Keratinocyte (primary cell): ENCODE results near the gene SSC4D. TPM values are rescaled to one million over a fixed set of nuclear protein-coding genes. Genes with fewer than 3 reads are reported as not detected.
A peak's percentile ranks its signal among the peaks of the same experiment; 100 is the strongest.

ENCODE experiments used
- DNase-seq: peaks from one replicate; pipeline ENCODE4 v3.0.0-alpha.2; 2011; ENCODE audit warnings: low read depth, missing footprints, low spot score
- FAIRE-seq: peaks from 2 replicates; lab custom pipeline; 2011; peaks lifted over from hg19 to GRCh38; lab: Jason Lieb, UNC
- H2AFZ ChIP-seq: 2 replicates; pipeline ENCODE4 v1.6.0; 2012; ENCODE audit warnings: low read length, control low read depth, inconsistent platforms; ENCODE audit not compliant: control insufficient read depth
- H3K27ac ChIP-seq: 2 replicates; pipeline ENCODE4 v1.5.1; 2011; ENCODE audit warnings: low read length; ENCODE audit not compliant: control insufficient read depth, insufficient read depth
- H3K27me3 ChIP-seq: 3 replicates; pipeline ENCODE4 v1.6.0; 2011; ENCODE audit warnings: low read length; ENCODE audit not compliant: control insufficient read depth, insufficient read depth; ENCODE audit errors: extremely low read depth
- H3K36me3 ChIP-seq, 2 experiments: 2 replicates in 1 of 2; 3 replicates in 1 of 2; pipeline ENCODE4 v1.5.1; 2011; ENCODE audit warnings: low read length in 2 of 2, mild to moderate bottlenecking in 1 of 2; ENCODE audit not compliant: control insufficient read depth in 2 of 2, insufficient read depth in 2 of 2; ENCODE audit errors: extremely low read depth in 1 of 2
- H3K4me1 ChIP-seq: 3 replicates; pipeline ENCODE4 v1.5.1; 2011; ENCODE audit warnings: low read length; ENCODE audit not compliant: control insufficient read depth, insufficient read depth; ENCODE audit errors: extremely low read depth
- H3K4me2 ChIP-seq: 3 replicates; pipeline ENCODE4 v1.6.0; 2011; ENCODE audit warnings: low read depth, low read length; ENCODE audit not compliant: control insufficient read depth, insufficient read depth; ENCODE audit errors: extremely low read depth
- H3K4me3 ChIP-seq, 3 experiments: fragments of 200-600 bp in 1 of 3; sonication (generic) in 1 of 3; 2 replicates in 2 of 3; 3 replicates in 1 of 3; pipeline ENCODE4 v1.5.1; 2011 to 2016; ENCODE audit warnings: low read length in 3 of 3, mild to moderate bottlenecking in 3 of 3, control low read depth in 2 of 3, inconsistent platforms in 1 of 3, low read depth in 1 of 3, mixed read lengths in 1 of 3, mixed run types in 1 of 3, moderate library complexity in 1 of 3; ENCODE audit not compliant: control insufficient read depth in 2 of 3, insufficient read depth in 2 of 3; ENCODE audit errors: extremely low read depth in 1 of 3
- H3K79me2 ChIP-seq: 2 replicates; pipeline ENCODE4 v1.6.0; 2012; ENCODE audit warnings: low read length; ENCODE audit not compliant: control insufficient read depth, insufficient read depth
- H3K9ac ChIP-seq: 3 replicates; pipeline ENCODE4 v1.6.0; 2011; ENCODE audit warnings: low read length; ENCODE audit not compliant: control insufficient read depth, insufficient read depth; ENCODE audit errors: extremely low read depth
- H3K9me1 ChIP-seq: 3 replicates; pipeline ENCODE4 v1.6.0; 2011; ENCODE audit warnings: low read length; ENCODE audit not compliant: control insufficient read depth, insufficient read depth; ENCODE audit errors: extremely low read depth
- H3K9me3 ChIP-seq: 2 replicates; pipeline ENCODE4 v1.5.1; 2012; ENCODE audit warnings: low read depth, low read length; ENCODE audit not compliant: control insufficient read depth
- H4K20me1 ChIP-seq: 3 replicates; pipeline ENCODE4 v1.6.0; 2011; ENCODE audit warnings: low read length; ENCODE audit not compliant: control insufficient read depth, insufficient read depth; ENCODE audit errors: extremely low read depth
- CTCF ChIP-seq, 3 experiments: IDR thresholded peaks in 1 of 3; conservative IDR thresholded peaks in 1 of 3; optimal IDR thresholded peaks in 1 of 3; 2 replicates in 2 of 3; 3 replicates in 1 of 3; pipeline versions ENCODE3 to v1.5.1; 2011; ENCODE audit warnings: low read length in 3 of 3, mild to moderate bottlenecking in 3 of 3, moderate library complexity in 2 of 3, control low read depth in 1 of 3, inconsistent platforms in 1 of 3; ENCODE audit not compliant: insufficient read depth in 2 of 3; ENCODE audit errors: extremely low read depth in 1 of 3
- EZH2 ChIP-seq: IDR thresholded peaks from one replicate; pipeline ENCODE4 v1.6.1; 2012; ENCODE audit warnings: inconsistent platforms, mild to moderate bottlenecking, low read length, moderate library complexity
- dilution Hi-C: fragments of 300-500 bp; cut with MboI; formaldehyde crosslinking; loops from one replicate; pipeline ENCODE4 v1.7.0; 2020; ENCODE audit warnings: low sequenced_read_pairs; ENCODE audit not compliant: extremely low pct_ligation_motif_present
- polyA plus RNA-seq, 5 experiments: library from polyadenylated mRNA; depleted of rRNA in 3 of 5; stranded (reverse) in 3 of 5; stranded (forward) in 1 of 5; unstranded in 1 of 5; fragments of >200 nt; gene quantifications; 1 replicate in 1 of 5; 2 replicates in 3 of 5; 3 replicates in 1 of 5; pipeline versions ENCODE4 v1.2.1 to v1.2.3, GENCODE V29; 2011 to 2012; ENCODE audit warnings: missing spikeins in 2 of 5, low read depth in 1 of 5, low replicate concordance in 1 of 5

Gene SSC4D
- polyA plus RNA-seq, 1 donor (not counting 4 experiments of a cell fraction or from before 2014, with no cell fraction given), result 0.98 TPM

GRCh38 chr7:76357475-76358010 lies 52.0 kb downstream of the SSC4D start:
- no peak for TF ChIP-seq CTCF (optimal IDR thresholded peaks at IDR 0.05 in 1 of 3, IDR thresholded peaks at IDR 0.05 in 1 of 3, conservative IDR thresholded peaks at IDR 0.05 in 1 of 3; ENCODE audit: extremely low read depth in 1 of 3, insufficient read depth in 2 of 3, low read length in 3 of 3)
- TF ChIP-seq EZH2, result no peak
- H3K79me2 ChIP-seq, result peaks cover 63% of the 10 kb centered on the region
- H3K9me1 ChIP-seq, result peaks cover 5% of the 10 kb centered on the region
- no peak overlapping the region for H2AFZ ChIP-seq
- H3K27ac ChIP-seq, result peak overlapping the region; percentile 87
- H3K9ac ChIP-seq, result peak overlapping the region; percentile 99
- no peaks in the 10 kb centered on the region for H3K27me3 ChIP-seq
- H3K4me1 ChIP-seq, result peaks cover 30% of the 10 kb centered on the region
- peak overlapping the region; percentile 96 to 100 (median 99) for H3K4me3 ChIP-seq
- FAIRE-seq (no peak), DNase-seq (no peak)
- peaks cover 46% of the 10 kb centered on the region for H4K20me1 ChIP-seq
- H3K36me3 ChIP-seq, result peaks cover 6 to 36% of the 10 kb centered on the region in 2 experiments
- no peaks in the 10 kb centered on the region for H3K9me3 ChIP-seq
- dilution Hi-C loops, result no loop called here
- peak overlapping the region; percentile 85 for H3K4me2 ChIP-seq

GRCh38 chr7:76356823-76357222 lies 52.7 kb downstream of the SSC4D start:
- Histone ChIP-seq H3K36me3 (peaks cover 8 to 36% of the 10 kb centered on the region in 2 experiments), H4K20me1 (peaks cover 53% of the 10 kb centered on the region)

More at GRCh38 chr7:76356823-76357222, 52.7 kb downstream of the SSC4D start:
- Histone ChIP-seq H3K27me3 (no peaks in the 10 kb centered on the region), H3K9me3 (no peaks in the 10 kb centered on the region), H2AFZ (no peak overlapping the region), H3K4me2 (peak overlapping the region; percentile 85), H3K27ac (peak overlapping the region; percentile 87), H3K4me3 (peak overlapping the region; percentile 96 to 100 (median 99)), H3K79me2 (peaks cover 70% of the 10 kb centered on the region), H3K9me1 (peaks cover 7% of the 10 kb centered on the region), H3K4me1 (peaks cover 37% of the 10 kb centered on the region), H3K9ac (peak overlapping the region; percentile 99)
- no peak for DNase-seq
- FAIRE-seq, result no peak
- dilution Hi-C loops, result no loop called here
- TF ChIP-seq EZH2 (no peak), CTCF (optimal IDR thresholded peaks at IDR 0.05 in 1 of 3, IDR thresholded peaks at IDR 0.05 in 1 of 3, conservative IDR thresholded peaks at IDR 0.05 in 1 of 3; ENCODE audit: extremely low read depth in 1 of 3, insufficient read depth in 2 of 3, low read length in 3 of 3) (no peak)
